Neural crest cell (in vitro differentiated cells): ENCODE data around the gene LRRN2. TPM values are rescaled to one million over a fixed set of nuclear protein-coding genes. Genes with fewer than 3 reads are reported as not detected.

Experiments
- DNase-seq: peaks from one replicate; pipeline ENCODE4 v3.0.0; 2021; ENCODE audit warnings: low read depth, mixed read lengths, low spot score
- H3K27ac Mint-ChIP-seq: one replicate; pipeline ENCODE4 v1.8.0; 2021; ENCODE audit warnings: mild to moderate bottlenecking, mixed read lengths; ENCODE audit not compliant: unreplicated experiment
- H3K27me3 Mint-ChIP-seq: 2 replicates; pipeline ENCODE4 v1.8.0; 2021; ENCODE audit warnings: low read depth, mild to moderate bottlenecking, mixed read lengths
- H3K36me3 Mint-ChIP-seq: 2 replicates; pipeline ENCODE4 v1.8.0; 2021; ENCODE audit warnings: low read depth, mild to moderate bottlenecking, mixed read lengths
- H3K4me1 Mint-ChIP-seq: 2 replicates; pipeline ENCODE4 v1.8.0; 2021; ENCODE audit warnings: mixed read lengths
- H3K4me3 Mint-ChIP-seq: one replicate; pipeline ENCODE4 v1.8.0; 2021; ENCODE audit warnings: mild to moderate bottlenecking, mixed read lengths
- H3K9me3 Mint-ChIP-seq: 2 replicates; pipeline ENCODE4 v1.8.0; 2021; ENCODE audit warnings: mixed read lengths
- total RNA-seq: library from RNA; stranded (reverse); gene quantifications from 2 replicates; pipeline ENCODE4 v1.2.1, GENCODE V29; 2021
- TF ChIP-seq, protein P1 (sequence below): fragments of 200-600 bp; sonication (generic); conservative IDR thresholded peaks from 2 replicates; pipeline ENCODE4 v1.5.0; 2021; ENCODE audit warnings: antibody characterized with exemption, mild to moderate bottlenecking

LRRN2 gene
- total RNA-seq, 1 donor from 2014 or later, result 5.0 TPM

DNA sequence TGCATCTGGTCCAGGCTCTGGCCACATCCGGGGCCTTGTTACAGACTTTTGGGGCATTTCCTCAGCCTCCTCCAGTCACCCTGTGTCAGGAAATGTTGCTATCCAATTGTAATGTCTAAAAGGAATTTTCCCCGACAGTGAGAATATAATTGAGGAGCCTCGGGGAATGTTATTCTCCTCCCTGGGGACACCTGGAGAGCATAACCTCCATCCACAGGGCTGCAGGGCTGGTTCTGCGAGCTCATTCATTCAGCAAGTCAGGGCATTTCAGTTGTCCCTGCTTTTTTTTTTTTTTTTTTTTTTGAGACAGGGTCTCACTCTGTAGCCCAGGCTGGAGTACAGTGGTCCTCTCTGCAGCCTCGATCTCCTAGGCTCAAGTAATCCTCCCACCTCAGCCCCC lies 96.7 kb downstream of the LRRN2 start:
- no peak for DNase-seq
- Mint-ChIP-seq H3K4me1 (no peaks in the 10 kb centered on the region), H3K27ac (no peak overlapping the region), H3K4me3 (no peak overlapping the region), H3K27me3 (no peaks in the 10 kb centered on the region), H3K36me3 (no peaks in the 10 kb centered on the region), H3K9me3 (peaks cover 2% of the 10 kb centered on the region)
- TF ChIP-seq, protein P1, sequence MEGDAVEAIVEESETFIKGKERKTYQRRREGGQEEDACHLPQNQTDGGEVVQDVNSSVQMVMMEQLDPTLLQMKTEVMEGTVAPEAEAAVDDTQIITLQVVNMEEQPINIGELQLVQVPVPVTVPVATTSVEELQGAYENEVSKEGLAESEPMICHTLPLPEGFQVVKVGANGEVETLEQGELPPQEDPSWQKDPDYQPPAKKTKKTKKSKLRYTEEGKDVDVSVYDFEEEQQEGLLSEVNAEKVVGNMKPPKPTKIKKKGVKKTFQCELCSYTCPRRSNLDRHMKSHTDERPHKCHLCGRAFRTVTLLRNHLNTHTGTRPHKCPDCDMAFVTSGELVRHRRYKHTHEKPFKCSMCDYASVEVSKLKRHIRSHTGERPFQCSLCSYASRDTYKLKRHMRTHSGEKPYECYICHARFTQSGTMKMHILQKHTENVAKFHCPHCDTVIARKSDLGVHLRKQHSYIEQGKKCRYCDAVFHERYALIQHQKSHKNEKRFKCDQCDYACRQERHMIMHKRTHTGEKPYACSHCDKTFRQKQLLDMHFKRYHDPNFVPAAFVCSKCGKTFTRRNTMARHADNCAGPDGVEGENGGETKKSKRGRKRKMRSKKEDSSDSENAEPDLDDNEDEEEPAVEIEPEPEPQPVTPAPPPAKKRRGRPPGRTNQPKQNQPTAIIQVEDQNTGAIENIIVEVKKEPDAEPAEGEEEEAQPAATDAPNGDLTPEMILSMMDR, result no peak

DNA sequence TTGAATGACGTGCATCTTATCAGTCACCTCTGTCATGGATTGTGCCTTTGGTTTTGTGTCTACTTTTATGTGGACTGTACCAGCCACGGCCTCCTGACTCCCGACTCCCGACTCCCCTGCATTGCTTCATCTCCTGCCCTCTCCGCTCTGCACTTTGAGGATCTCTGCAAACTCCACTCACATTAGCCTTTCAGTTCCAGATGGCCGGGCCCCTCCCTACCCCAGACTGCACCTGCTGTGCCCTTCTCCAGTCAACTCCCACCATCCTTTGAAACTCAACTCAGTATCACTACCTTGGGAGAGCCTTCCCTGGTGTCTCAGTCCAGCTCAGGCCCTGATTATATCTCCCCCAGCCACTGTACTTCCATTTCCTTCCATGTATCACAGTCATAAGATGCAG lies 97.9 kb downstream of the LRRN2 start:
- TF ChIP-seq, protein P1, result no peak
- Mint-ChIP-seq H3K36me3 (no peaks in the 10 kb centered on the region), H3K27ac (no peak overlapping the region), H3K27me3 (no peaks in the 10 kb centered on the region), H3K4me1 (no peaks in the 10 kb centered on the region), H3K9me3 (peaks cover 2% of the 10 kb centered on the region), H3K4me3 (no peak overlapping the region)
- no peak for DNase-seq

DNA sequence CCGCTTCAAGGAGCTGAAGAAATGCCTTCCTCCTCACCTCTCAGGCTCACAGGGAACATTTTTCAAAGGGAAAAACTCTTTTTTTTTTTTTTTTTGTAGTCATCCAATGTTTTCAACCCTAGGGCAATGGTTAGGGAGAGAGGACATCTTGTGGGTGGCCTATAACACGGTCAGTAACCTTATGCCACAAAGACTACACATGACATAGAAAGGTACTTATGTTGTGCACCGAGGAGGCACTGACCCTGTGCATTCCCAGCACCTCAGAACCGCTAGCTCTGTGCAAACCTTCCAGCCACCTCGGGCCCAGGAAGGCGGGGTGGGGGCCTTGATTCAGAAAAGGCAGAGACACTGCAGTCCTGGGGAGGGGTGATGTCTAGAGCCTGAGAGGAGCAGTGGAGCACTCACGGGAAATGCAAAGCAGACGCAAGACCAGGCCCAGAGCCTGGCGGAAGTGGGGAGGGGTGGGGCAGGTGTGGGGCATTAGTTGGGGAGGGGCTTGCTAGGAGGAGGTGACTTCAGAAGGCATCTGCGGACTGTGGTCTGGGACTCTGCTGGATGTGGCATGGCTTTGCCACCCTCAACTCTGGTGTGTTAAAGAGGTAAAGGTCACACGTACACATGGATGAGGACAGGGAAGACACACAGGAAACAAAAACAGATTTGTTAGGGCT lies 100.7 kb downstream of the LRRN2 start:
- Mint-ChIP-seq H3K36me3 (no peaks in the 10 kb centered on the region), H3K27me3 (no peaks in the 10 kb centered on the region), H3K27ac (no peak overlapping the region), H3K4me1 (peaks cover 5% of the 10 kb centered on the region), H3K4me3 (no peak overlapping the region), H3K9me3 (peaks cover 2% of the 10 kb centered on the region)
- TF ChIP-seq, protein P1, result no peak
- DNase-seq, result no peak

DNA sequence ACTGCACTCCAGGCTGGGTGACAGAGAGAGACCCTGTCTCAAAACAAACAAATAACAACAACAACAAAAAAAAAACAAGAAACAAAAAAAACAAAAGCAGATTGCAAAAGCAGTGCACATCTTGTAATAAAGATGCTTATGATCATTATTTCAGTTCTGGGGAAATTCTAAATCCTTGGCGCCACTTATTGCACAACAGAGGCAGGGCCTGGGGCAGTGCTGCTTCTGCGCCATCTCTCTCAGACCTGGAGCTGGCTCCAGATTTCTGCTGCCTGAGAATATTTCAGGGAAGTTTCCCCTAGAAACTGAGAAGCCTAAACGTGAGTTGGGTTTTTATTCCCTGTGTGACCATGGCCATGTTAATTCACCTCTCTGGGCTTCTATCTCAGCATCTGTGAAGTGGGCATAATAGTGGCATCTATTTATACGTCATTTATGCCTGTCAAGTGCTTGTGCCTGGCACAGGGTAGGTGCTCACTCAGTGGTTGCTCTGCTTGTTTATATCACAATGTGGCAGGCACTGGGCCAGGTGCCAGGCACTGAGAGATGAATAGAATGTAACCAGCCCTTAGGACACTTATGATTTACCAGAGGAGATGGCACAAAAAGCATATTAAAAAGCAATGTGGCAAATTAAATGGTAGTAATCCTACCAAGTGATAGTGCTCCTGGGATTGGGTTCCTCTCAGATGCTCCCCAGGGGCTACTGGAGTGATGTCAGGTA lies 101.5 kb downstream of the LRRN2 start:
- no peaks in the 10 kb centered on the region for H3K36me3 Mint-ChIP-seq

DNA sequence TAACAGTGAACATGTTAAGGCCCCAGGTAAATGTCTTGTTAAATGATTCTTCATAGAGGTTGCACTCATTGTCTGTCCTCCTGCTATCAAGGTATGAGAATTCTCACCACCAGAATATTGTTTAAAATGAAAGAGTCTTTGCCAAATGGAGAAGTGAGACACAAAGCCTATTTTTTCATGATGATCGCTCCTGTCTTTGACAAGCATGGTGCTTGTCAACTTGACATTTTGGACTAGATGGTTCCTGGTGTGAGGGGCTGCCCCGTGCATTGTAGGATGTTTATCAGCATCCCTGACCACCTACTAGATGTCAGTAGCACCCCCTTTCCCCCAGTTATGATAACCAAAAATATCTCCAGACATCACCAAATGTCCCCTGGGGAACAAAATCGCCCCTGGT lies 103.8 kb downstream of the LRRN2 start:
- H3K4me3 Mint-ChIP-seq, result no peak overlapping the region
- no peaks in the 10 kb centered on the region for H3K27me3 Mint-ChIP-seq
- TF ChIP-seq, protein P1, result no peak
- peaks cover 15% of the 10 kb centered on the region for H3K4me1 Mint-ChIP-seq
- no peak overlapping the region for H3K27ac Mint-ChIP-seq
- H3K36me3 Mint-ChIP-seq, result no peaks in the 10 kb centered on the region
- DNase-seq, result no peak
- H3K9me3 Mint-ChIP-seq, result no peaks in the 10 kb centered on the region

More for the DNA sequence above, 101.5 kb downstream of the LRRN2 start:
- Mint-ChIP-seq H3K27ac (no peak overlapping the region), H3K4me3 (no peak overlapping the region), H3K9me3 (peaks cover 2% of the 10 kb centered on the region), H3K27me3 (no peaks in the 10 kb centered on the region), H3K4me1 (peaks cover 7% of the 10 kb centered on the region)
- TF ChIP-seq, protein P1, result no peak
- DNase-seq, result no peak
